NCI-H146 treated with DMSO at 0.1 percent for 48 hours (cell line): ENCODE measurements around the gene RET.

Experiments
- DNase-seq: peaks from one replicate; lab custom pipeline; 2025; ENCODE audit not compliant: unreplicated experiment; lab: John Stamatoyannopoulos, UW

RET gene

DNA sequence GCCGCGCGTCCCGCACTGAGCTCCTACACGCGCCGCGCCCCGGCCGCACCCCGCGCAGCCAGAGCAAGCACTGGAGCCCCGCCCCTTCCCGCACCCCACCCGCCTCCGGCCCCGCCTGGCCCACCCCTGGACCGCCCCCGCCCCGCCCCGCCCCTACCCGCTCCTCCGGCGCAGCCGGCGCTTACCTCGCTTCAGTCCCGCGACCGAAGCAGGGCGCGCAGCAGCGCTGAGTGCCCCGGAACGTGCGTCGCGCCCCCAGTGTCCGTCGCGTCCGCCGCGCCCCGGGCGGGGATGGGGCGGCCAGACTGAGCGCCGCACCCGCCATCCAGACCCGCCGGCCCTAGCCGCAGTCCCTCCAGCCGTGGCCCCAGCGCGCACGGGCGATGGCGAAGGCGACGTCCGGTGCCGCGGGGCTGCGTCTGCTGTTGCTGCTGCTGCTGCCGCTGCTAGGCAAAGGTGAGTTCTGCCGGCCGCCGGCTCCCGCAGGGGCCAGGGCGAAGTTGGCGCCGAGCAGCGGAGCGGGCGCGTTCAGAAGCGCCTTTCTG is at the start of gene RET:
Gene RET, plus strand, starts transcription at position 194 of the 545 bp plus-strand sequence. Its CDS starts 190 bp downstream, at position 384.
- no peak for DNase-seq

DNA sequence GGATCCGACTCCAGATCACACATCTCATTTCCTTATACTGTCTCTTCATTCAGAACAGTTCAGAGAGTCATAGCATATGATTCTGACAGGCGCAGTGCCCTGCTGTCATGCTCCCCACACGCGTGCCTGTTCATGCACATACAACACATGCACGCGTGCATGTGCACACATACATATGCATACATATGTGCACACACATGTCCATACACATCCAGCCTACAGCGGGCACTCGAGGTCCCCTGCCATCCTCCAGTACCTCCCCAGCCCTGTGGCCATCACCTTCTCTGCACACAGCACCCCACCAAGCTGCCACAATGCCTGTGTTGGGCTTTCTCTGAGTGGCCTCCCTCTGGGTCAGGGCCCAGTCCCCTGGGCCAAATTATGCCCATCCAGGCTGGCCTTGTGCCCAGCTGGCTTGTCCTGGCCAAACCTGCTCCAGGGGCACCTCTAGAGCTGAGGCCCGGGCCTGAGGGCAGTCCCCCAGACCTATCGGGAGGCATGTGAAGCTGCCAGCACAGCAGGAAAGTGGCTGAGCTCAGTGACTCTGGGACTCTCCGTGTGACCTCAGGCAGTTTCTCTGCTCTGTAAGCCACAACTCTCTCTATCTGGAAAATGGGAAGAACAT is 49.4 kb upstream of the RET start:
- DNase-seq, result no peak

DNA sequence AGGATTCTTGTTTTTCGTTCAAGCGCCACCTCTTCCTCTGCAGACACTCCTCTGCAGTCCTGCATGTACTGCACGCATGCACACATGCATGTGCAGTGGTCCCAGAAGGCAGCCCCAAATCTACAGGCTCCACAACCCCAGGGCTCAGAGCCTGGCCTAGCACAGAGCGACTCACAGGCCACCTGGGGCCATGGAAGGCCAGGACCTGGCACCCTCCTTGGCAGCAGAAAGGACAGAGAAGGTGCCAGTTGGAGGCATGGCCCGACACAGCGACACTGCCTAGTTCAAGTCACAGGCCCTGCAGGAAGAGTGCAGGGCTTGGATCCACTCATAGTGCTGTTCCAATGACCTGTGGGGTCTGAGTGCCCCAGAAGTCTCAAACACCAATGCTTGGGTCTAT is 48.7 kb upstream of the RET start:
- DNase-seq, result no peak

DNA sequence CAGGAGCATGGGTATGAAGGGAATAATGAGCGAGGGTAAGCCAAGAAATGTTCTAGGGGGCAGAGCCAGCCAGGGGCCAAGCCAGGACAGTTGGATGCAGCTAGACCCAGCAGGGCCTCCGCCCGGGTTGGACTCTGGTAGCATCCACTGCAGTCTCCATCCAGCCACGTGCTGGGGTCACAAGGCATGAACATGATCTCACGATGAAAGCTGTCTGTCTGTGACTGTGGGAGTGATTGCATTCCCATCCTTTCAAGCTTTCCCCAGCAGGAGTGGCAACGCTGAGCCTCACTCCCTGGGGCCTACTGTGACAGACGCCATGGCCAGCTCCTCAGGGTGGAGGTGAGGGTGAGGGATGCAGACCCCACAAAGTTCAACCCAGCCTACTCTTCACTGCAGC is 47.8 kb upstream of the RET start:
- no peak for DNase-seq

GRCh38 chr10:43032613-43033012 is 44.3 kb upstream of the RET start:
- DNase-seq, result no peak

DNA sequence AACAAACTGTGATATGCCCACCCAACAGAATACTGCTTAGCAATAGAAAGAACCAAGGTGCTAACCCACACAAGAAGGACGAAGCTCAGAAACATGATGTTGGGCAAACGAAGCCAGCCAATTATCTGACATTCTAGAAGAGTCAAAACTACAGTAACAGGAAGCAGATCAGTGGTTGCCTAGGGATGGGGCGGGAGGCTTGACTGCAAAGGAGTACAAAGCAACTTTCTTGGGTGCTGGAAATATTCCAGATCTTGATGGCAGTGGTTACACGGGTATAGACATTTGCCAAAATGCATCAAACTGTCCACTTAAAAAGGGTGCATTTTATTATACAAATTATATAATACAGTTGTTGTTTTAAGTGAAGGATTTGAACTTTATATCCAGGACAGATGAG is 41.1 kb upstream of the RET start:
- DNase-seq, result no peak

- DNase-seq, result no peak
Observed at GRCh38 chr10:43036481-43037428, 40.1 kb upstream of the RET start.

GRCh38 chr10:43037440-43037839 is 39.4 kb upstream of the RET start:
- DNase-seq, result no peak

GRCh38 chr10:43037942-43038782 is 38.7 kb upstream of the RET start:
- no peak for DNase-seq

GRCh38 chr10:43038783-43039623 is 37.9 kb upstream of the RET start:
- DNase-seq, result no peak

DNA sequence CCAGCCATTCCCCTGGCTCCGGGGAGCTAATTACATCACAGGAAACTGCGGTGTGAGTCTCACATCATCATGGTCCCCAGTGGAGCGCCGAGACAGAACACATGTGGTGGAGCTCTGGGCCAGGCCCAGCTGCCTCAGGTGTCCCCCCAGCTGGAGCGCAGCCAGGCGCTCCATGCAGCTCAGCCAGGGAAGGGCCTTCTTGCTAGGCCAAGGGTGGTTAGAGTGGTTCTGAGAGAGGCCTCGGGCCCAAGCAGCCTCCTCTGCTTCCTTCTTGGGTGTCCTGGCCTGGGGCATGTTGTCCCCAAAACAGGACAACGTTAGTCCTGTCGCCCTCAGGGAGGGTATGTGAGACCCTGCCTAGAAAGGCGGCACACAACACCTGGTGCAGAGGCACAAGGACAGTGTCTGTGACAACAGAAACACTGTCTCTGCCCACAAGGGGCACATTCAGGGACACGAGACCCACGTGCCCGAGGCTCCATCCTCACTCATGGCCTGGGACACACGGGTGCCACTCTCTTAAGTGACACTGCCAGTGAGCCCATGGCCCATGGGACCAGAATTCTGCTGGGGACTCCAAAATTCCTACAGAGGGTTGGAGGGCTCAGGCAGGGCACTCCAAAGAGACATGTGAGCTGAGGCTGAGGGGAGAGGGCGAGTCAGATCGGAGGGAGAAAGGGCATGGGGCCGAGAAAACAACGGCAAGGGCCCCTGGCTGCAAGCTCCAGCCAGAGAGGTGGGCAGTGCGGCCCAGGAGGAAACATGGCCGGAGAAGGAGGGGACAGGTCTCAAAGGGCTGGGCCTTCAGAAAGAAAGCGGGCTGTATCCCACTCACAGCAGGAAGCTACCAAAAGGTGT is 37.0 kb upstream of the RET start:
- no peak for DNase-seq

GRCh38 chr10:43040482-43041256 is 36.2 kb upstream of the RET start:
- DNase-seq, result no peak

- no peak for DNase-seq
Observed at GRCh38 chr10:43041422-43042342, 35.2 kb upstream of the RET start.

DNA sequence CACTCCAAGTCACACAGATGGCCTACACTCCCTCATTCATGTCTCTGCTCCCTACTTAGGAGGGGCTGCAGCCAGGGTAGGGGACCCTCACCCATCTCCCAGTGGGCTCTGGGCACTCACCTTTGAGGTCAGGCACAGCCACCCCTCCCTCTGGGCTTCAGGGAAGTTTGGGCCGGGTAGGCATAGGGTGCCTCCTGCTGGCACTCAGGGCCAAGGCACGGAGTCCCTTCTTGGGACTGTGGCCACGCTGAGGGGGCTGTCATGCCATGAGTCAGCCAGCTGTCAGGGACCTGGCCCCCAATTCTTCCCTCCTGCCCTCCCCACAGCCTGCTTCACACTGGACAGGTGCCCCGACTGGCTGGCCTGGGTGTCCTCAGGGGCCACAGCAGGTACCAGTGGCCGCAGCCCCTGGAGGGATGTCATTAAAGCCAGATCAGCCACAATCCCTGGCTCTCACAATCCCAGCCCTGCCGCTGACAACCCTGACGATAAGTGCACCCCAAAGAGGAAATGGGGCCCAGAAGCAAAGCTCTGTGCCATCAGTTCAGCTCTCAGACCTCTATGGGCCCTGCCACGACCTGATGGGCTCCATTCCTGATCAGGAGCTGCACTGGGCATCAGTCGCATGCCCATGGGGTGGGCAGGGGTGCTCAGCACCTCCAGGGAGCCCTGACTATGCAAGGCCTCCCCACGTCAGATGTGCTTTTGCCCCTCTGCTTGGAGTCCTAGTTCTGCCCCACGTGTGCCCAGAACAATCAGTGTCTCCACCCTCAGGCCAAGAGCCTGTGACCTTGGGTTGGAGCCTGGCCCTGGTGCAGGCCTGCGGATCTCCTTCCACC is 34.1 kb upstream of the RET start:
- no peak for DNase-seq

GRCh38 chr10:43043342-43043772 is 33.5 kb upstream of the RET start:
- DNase-seq, result no peak

GRCh38 chr10:43043773-43044447 is 33.0 kb upstream of the RET start:
- no peak for DNase-seq
